PFSK-1 (cell line): ENCODE data around the gene EID2.

Source experiments
- FOXP2 ChIP-seq: optimal IDR thresholded peaks from 2 replicates; pipeline ENCODE3; 2011; ENCODE audit warnings: borderline replicate concordance, control low read depth, inconsistent platforms; ENCODE audit not compliant: insufficient read depth; ENCODE audit errors: extremely low read length, extremely low read depth
- POLR2AphosphoS5 ChIP-seq: IDR thresholded peaks from 2 replicates; pipeline ENCODE4 v1.6.1; 2012; ENCODE audit warnings: low read depth, mild to moderate bottlenecking, control low read depth, low read length, moderate library complexity
- SIN3A ChIP-seq: IDR thresholded peaks from 2 replicates; pipeline ENCODE4 v1.6.1; 2012; ENCODE audit warnings: mild to moderate bottlenecking, low read length, moderate library complexity, borderline replicate concordance; ENCODE audit not compliant: insufficient read depth
- TAF1 ChIP-seq: IDR thresholded peaks from 2 replicates; pipeline ENCODE4 v1.6.1; 2012; ENCODE audit warnings: low read length, control low read depth, borderline replicate concordance; ENCODE audit not compliant: insufficient read depth
- TF ChIP-seq, protein P1 (sequence below), 2 experiments: IDR thresholded peaks; 2 replicates each; pipeline versions ENCODE4 v1.6.1 to v1.8.0; 2011 to 2012; ENCODE audit warnings: low read depth in 2 of 2, low read length in 2 of 2, control low read depth in 1 of 2, inconsistent platforms in 1 of 2, mild to moderate bottlenecking in 1 of 2, moderate library complexity in 1 of 2; ENCODE audit not compliant: insufficient read depth in 1 of 2

DNA sequence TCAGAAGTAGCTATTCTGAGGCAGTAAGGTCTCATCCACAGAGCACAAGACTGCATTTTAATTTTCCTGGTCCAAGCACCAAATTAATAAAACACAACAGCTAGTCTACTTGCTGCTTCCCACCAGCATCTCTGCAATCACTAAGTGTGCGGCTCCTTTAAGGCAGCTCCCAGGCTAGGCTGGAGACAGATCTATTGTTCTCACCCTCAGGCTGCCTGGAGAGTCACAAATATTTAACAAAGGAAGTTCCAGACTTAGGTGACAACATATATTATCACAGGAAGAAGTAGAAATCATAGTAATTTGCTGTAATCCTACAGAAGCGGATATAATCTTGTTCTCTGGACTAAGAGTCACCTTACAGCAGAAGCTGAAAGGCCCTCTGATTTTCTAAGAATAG is 2.2 kb upstream of the EID2 start:
- TF ChIP-seq POLR2AphosphoS5 (no peak), FOXP2 (no peak), SIN3A (no peak), TAF1 (no peak)
- TF ChIP-seq, protein P1, sequence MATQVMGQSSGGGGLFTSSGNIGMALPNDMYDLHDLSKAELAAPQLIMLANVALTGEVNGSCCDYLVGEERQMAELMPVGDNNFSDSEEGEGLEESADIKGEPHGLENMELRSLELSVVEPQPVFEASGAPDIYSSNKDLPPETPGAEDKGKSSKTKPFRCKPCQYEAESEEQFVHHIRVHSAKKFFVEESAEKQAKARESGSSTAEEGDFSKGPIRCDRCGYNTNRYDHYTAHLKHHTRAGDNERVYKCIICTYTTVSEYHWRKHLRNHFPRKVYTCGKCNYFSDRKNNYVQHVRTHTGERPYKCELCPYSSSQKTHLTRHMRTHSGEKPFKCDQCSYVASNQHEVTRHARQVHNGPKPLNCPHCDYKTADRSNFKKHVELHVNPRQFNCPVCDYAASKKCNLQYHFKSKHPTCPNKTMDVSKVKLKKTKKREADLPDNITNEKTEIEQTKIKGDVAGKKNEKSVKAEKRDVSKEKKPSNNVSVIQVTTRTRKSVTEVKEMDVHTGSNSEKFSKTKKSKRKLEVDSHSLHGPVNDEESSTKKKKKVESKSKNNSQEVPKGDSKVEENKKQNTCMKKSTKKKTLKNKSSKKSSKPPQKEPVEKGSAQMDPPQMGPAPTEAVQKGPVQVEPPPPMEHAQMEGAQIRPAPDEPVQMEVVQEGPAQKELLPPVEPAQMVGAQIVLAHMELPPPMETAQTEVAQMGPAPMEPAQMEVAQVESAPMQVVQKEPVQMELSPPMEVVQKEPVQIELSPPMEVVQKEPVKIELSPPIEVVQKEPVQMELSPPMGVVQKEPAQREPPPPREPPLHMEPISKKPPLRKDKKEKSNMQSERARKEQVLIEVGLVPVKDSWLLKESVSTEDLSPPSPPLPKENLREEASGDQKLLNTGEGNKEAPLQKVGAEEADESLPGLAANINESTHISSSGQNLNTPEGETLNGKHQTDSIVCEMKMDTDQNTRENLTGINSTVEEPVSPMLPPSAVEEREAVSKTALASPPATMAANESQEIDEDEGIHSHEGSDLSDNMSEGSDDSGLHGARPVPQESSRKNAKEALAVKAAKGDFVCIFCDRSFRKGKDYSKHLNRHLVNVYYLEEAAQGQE (IDR thresholded peaks at IDR 0.05; ENCODE audit: insufficient read depth in 1 of 2, low read depth in 2 of 2, low read length in 2 of 2), result no peak
